Retinal pigment epithelial cell (primary cell): ENCODE data around the gene BPIFB3.
"Not testable (repeated sequence)": the region's sequence is repeated elsewhere in the genome, so short reads cannot be mapped to it uniquely, and the experiment has no call there.

ENCODE experiments used
- DNase-seq: peaks from one replicate; pipeline ENCODE4 v3.0.0-alpha.2; 2010; ENCODE audit warnings: low read depth
- H3K4me3 ChIP-seq: 2 replicates; pipeline ENCODE4 v1.5.1; 2011; ENCODE audit warnings: mild to moderate bottlenecking, low read length, control low read depth, moderate library complexity
- CTCF ChIP-seq: conservative IDR thresholded peaks from 2 replicates; pipeline ENCODE4 v1.5.1; 2011; ENCODE audit warnings: low read depth, low read length, control low read depth, inconsistent platforms

BPIFB3 gene

GRCh38 chr20:33111306-33111705 is 57.6 kb downstream of the BPIFB3 start:
- H3K4me3 ChIP-seq = no peak overlapping the region
- no peak for TF ChIP-seq CTCF
- DNase-seq = no peak

- no peak overlapping the region for H3K4me3 ChIP-seq
- no peak for TF ChIP-seq CTCF
- no peak for DNase-seq
Observed at GRCh38 chr20:33112547-33113386, 59.1 kb downstream of the BPIFB3 start.

GRCh38 chr20:33113387-33113908 is 59.7 kb downstream of the BPIFB3 start:
- DNase-seq = no peak
- TF ChIP-seq CTCF = no peak
- no peak overlapping the region for H3K4me3 ChIP-seq

- not testable (repeated sequence) for DNase-seq, H3K4me3 ChIP-seq
Observed at GRCh38 chr20:33115501-33115900, 61.8 kb downstream of the BPIFB3 start.

- no peak for DNase-seq
- H3K4me3 ChIP-seq = no peak overlapping the region
- TF ChIP-seq CTCF = no peak
Observed at GRCh38 chr20:33119725-33120720, 66.3 kb downstream of the BPIFB3 start.

- no peak overlapping the region for H3K4me3 ChIP-seq
- no peak for DNase-seq
- TF ChIP-seq CTCF = no peak
Observed at GRCh38 chr20:33120934-33121333, 67.2 kb downstream of the BPIFB3 start.

GRCh38 chr20:33122297-33122696 is 68.6 kb downstream of the BPIFB3 start:
- not testable (repeated sequence) for H3K4me3 ChIP-seq, DNase-seq
